Common myeloid progenitor, CD34-positive (primary cell): ENCODE results near the gene EFS.
"Not testable (repeated sequence)": the region's sequence is repeated elsewhere in the genome, so short reads cannot be mapped to it uniquely, and the experiment has no call there.

Experiments used
- CTCF ChIA-PET: fragments of 350-600 bp; sonication (Branson Sonifier 250); formaldehyde crosslinking; loops from one replicate; lab custom pipeline; 2021; ENCODE audit warnings: antibody characterized with exemption; lab: Charles Lee
- POLR2A ChIA-PET: fragments of 350-600 bp; sonication (Branson Sonifier 250); formaldehyde crosslinking; loops from one replicate; lab custom pipeline; 2021; ENCODE audit warnings: antibody characterized with exemption; lab: Charles Lee
- DNase-seq, 3 donors: peaks; one replicate each; pipeline versions ENCODE4 v3.0.0 to v3.0.0-alpha.2; 2013
- H3K27ac ChIP-seq, 2 experiments: 1 replicate in 1 of 2; 2 replicates in 1 of 2; pipeline ENCODE4 v1.7.0; 2013; ENCODE audit warnings: inconsistent platforms in 2 of 2, low read length in 2 of 2, mild to moderate bottlenecking in 2 of 2, low read depth in 1 of 2, moderate library complexity in 1 of 2; ENCODE audit not compliant: severe bottlenecking in 2 of 2, insufficient read depth in 1 of 2, poor library complexity in 1 of 2
- H3K27me3 ChIP-seq, 5 experiments: replicated peaks in 2 of 5; 1 replicate in 3 of 5; 2 replicates in 2 of 5; pipeline versions ENCODE4 v1.6.1 to v1.7.0; 2013; ENCODE audit warnings: low read length in 4 of 5, mild to moderate bottlenecking in 2 of 5, moderate library complexity in 2 of 5, inconsistent platforms in 1 of 5; ENCODE audit not compliant: insufficient read depth in 5 of 5, control insufficient read depth in 4 of 5
- H3K36me3 ChIP-seq, 4 experiments: 1 replicate in 2 of 4; 2 replicates in 2 of 4; pipeline versions ENCODE4 v1.6.1 to v1.7.0; 2013; ENCODE audit warnings: low read length in 3 of 4, control low read depth in 1 of 4, mild to moderate bottlenecking in 1 of 4; ENCODE audit not compliant: control insufficient read depth in 4 of 4, insufficient read depth in 4 of 4
- H3K4me1 ChIP-seq, 4 experiments: 1 replicate in 3 of 4; 2 replicates in 1 of 4; pipeline versions ENCODE4 v1.6.1 to v1.7.1; 2013; ENCODE audit warnings: low read length in 3 of 4, mild to moderate bottlenecking in 3 of 4, control low read depth in 1 of 4, inconsistent platforms in 1 of 4, moderate library complexity in 1 of 4; ENCODE audit not compliant: control insufficient read depth in 4 of 4, insufficient read depth in 4 of 4; ENCODE audit errors: control extremely low read depth in 1 of 4
- H3K4me3 ChIP-seq, 7 experiments: 1 replicate in 4 of 7; 2 replicates in 3 of 7; pipeline versions ENCODE4 v1.5.1 to v1.7.0; 2013; ENCODE audit warnings: mild to moderate bottlenecking in 7 of 7, low read length in 6 of 7, moderate library complexity in 6 of 7, inconsistent platforms in 2 of 7, low read depth in 2 of 7, control low read depth in 1 of 7; ENCODE audit not compliant: insufficient read depth in 4 of 7, control insufficient read depth in 1 of 7; ENCODE audit errors: extremely low read depth in 1 of 7
- H3K9me3 ChIP-seq, 5 experiments: 1 replicate in 4 of 5; 2 replicates in 1 of 5; pipeline versions ENCODE4 v1.6.1 to v1.7.1; 2013; ENCODE audit warnings: low read length in 4 of 5, mild to moderate bottlenecking in 2 of 5, inconsistent platforms in 1 of 5, low read depth in 1 of 5, moderate library complexity in 1 of 5; ENCODE audit not compliant: control insufficient read depth in 4 of 5, insufficient read depth in 2 of 5; ENCODE audit errors: control extremely low read depth in 1 of 5
- WGBS: methylation state at CpG from one replicate; pipeline ENCODE4 v1.1.5; 2013; ENCODE audit not compliant: insufficient coverage; 5-methylcytosine and 5-hydroxymethylcytosine counted together

The EFS gene

GRCh38 chr14:23327947-23328744 is 36.8 kb downstream of the EFS start:
- Histone ChIP-seq H3K4me3 (no peak overlapping the region), H3K27me3 (no peaks in the 10 kb centered on the region), H3K27ac (no peak overlapping the region), H3K36me3 (peaks cover 11 to 26% (median 23%) of the 10 kb centered on the region in 4 experiments), H3K9me3 (no peaks in the 10 kb centered on the region), H3K4me1 (peaks cover 0 to 6% (median 1%) of the 10 kb centered on the region in 4 experiments)
- CTCF ChIA-PET, result interaction anchor here (1.0 to 7.1 kb wide), 11 partner anchors 10 to 119 kb away, joined by 3 to 108 read pairs (median 5); partner anchors contain the start of genes CMTM5 and SLC22A17
- POLR2A ChIA-PET, result interaction anchor here (0.7 kb wide), 1 partner anchor 122 kb away, joined by 3 read pairs; no protein-coding TSS in a partner anchor
- DNase-seq, result peak; percentile 79 to 87 (median 79)
- 78% methylated on average over 3 of the region's 4 CpGs for WGBS

DNA sequence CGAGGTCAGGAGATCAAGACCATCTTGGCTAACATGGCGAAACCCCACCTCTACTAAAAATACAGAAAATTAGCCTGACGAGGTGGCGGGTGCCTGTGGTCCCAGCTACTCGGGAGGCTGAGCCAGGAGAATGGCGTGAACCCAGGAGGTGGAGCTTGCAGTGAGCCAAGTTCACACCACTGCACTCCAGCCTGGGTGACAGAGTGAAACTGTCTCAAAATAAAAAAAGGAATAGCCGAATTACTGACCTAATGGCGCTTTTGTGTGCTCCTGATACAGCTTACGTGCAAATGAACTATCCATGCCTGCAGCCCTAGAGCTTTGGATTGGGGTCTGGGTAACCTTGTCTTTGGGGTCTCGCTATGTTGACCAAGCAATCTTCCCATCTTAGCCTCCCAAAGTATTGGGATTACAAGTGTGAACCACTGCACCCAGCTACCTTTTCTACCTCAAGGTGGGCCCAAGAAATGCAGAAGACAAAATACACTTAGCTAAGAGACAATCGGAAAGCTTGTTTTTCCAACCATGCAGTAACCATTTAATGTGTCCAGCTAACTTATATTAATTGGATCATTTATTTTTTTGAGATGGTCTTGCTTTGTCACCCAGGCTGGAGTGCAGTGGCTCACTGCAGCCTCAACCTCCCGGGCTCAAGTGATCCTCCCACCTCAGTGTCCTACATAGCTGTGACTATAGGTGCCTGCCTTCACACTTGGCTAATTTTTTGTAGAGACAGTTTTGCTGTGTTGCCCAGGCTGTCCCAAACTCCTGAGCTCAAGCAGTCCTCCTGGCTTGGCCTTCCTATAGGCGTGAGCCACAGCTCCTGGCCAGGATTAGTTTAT is 38.3 kb downstream of the EFS start:
- no peak overlapping the region for H3K4me3 ChIP-seq
- ChIA-PET POLR2A (interaction anchor here (0.7 to 1.0 kb wide), 2 partner anchors 26 to 123 kb away, joined by 3 to 5 read pairs; no protein-coding TSS in a partner anchor), CTCF (interaction anchor here (0.9 to 7.1 kb wide), 26 partner anchors 9 to 236 kb away, joined by 3 to 108 read pairs (median 4); partner anchors contain the start of genes BCL2L2, CMTM5 and SLC22A17)
- no peak for DNase-seq
- H3K9me3 ChIP-seq, result no peaks in the 10 kb centered on the region
- H3K4me1 ChIP-seq, result peaks cover 8 to 14% (median 13%) of the 10 kb centered on the region in 4 experiments
- WGBS, result 96% methylated on average over 12 of the region's 13 CpGs
- no peak overlapping the region for H3K27ac ChIP-seq
- peaks cover 13 to 29% (median 25%) of the 10 kb centered on the region in 4 experiments for H3K36me3 ChIP-seq
- no peaks in the 10 kb centered on the region for H3K27me3 ChIP-seq

DNA sequence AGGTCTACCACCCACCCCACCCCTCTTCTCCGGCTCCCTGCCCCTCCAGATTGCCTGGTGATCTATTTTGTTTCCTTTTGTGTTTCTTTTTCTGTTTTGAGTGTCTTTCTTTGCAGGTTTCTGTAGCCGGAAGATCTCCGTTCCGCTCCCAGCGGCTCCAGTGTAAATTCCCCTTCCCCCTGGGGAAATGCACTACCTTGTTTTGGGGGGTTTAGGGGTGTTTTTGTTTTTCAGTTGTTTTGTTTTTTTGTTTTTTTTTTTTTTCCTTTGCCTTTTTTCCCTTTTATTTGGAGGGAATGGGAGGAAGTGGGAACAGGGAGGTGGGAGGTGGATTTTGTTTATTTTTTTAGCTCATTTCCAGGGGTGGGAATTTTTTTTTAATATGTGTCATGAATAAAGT is 39.2 kb downstream of the EFS start:
- POLR2A ChIA-PET, result interaction anchor here (0.6 kb wide), 1 partner anchor 74 kb away, joined by 3 read pairs; no protein-coding TSS in a partner anchor
- no CpG with 5 or more reads among the region's 5 CpGs for WGBS
- CTCF ChIA-PET, result interaction anchor here (1.0 to 7.1 kb wide), 9 partner anchors 17 to 235 kb away, joined by 3 to 108 read pairs (median 7); partner anchors contain the start of genes BCL2L2, CMTM5 and SLC22A17

GRCh38 chr14:23324993-23325392 is 40.0 kb downstream of the EFS start:
- CTCF ChIA-PET, result interaction anchor here (0.7 to 1.6 kb wide), 3 partner anchors 8 to 55 kb away, joined by 3 to 4 read pairs (median 3); no protein-coding TSS in a partner anchor
- no peak overlapping the region for H3K4me3 ChIP-seq
- POLR2A ChIA-PET, result no interaction called here
- H3K9me3 ChIP-seq, result no peaks in the 10 kb centered on the region
- DNase-seq, result no peak
- peaks cover 13 to 29% (median 25%) of the 10 kb centered on the region in 4 experiments for H3K36me3 ChIP-seq
- H3K4me1 ChIP-seq, result peaks cover 8 to 21% (median 20%) of the 10 kb centered on the region in 4 experiments
- H3K27ac ChIP-seq, result no peak overlapping the region
- WGBS, result 92% methylated on average over 2 of the region's 7 CpGs
- no peaks in the 10 kb centered on the region for H3K27me3 ChIP-seq

More for the DNA sequence above, 39.2 kb downstream of the EFS start:
- H3K27ac ChIP-seq, DNase-seq, H3K27me3 ChIP-seq, H3K9me3 ChIP-seq, H3K4me3 ChIP-seq: not testable (repeated sequence)
- Histone ChIP-seq H3K4me1 (peaks cover 8 to 14% (median 13%) of the 10 kb centered on the region in 4 experiments), H3K36me3 (peaks cover 13 to 29% (median 25%) of the 10 kb centered on the region in 4 experiments)

DNA sequence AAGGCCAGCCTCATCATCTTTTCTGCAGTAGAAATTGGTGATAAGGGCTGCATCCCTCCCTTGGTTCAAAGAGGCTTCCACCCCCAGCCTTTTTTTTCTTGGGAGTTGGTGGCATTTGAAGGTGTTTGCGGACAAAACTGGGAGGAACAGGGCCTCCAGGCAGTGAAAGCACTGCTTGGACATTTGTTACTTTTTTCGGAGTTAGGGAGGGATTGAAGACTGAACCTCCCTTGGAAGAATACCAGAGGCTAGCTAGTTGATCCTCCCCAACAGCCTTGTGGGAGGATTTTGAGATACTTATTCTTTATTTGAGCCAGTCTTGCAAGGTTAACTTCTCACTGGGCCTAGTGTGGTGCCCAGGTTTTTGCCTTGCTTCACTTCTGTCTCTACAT is 40.5 kb downstream of the EFS start:
- Histone ChIP-seq H3K9me3 (no peaks in the 10 kb centered on the region), H3K4me3 (no peak overlapping the region), H3K27ac (no peak overlapping the region), H3K36me3 (peaks cover 13 to 29% (median 25%) of the 10 kb centered on the region in 4 experiments), H3K27me3 (no peaks in the 10 kb centered on the region), H3K4me1 (peaks cover 8 to 25% (median 22%) of the 10 kb centered on the region in 4 experiments)
- no peak for DNase-seq
- WGBS, result 100% methylated on average over 2 of the region's 2 CpGs
- ChIA-PET POLR2A (no interaction called here), CTCF (interaction anchor here (0.7 to 1.6 kb wide), 4 partner anchors 9 to 55 kb away, joined by 3 to 4 read pairs (median 3); no protein-coding TSS in a partner anchor)

DNA sequence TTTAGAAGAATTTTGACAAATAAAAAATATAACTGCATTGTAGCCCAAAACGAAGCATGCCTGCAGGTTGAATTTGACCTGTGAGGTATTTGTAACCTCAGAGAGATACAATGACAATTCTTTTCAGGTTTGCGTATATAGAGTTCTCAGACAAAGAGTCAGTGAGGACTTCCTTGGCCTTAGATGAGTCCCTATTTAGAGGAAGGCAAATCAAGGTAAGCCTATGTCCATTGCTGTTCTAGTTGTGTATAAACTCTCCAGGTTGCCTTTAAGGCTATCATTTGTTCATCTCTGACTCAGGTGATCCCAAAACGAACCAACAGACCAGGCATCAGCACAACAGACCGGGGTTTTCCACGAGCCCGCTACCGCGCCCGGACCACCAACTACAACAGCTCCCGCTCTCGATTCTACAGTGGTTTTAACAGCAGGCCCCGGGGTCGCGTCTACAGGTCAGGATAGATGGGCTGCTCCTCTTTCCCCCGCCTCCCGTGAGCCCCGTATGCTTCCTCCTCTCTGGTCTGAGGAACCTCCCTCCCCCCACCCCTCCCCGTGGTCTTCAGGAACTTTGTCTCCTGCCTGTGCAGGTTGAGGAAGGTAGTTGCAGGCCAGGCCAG is 41.0 kb downstream of the EFS start:
- peaks cover 8 to 25% (median 22%) of the 10 kb centered on the region in 4 experiments for H3K4me1 ChIP-seq
- H3K27ac ChIP-seq, result no peak overlapping the region
- DNase-seq, result no peak
- H3K4me3 ChIP-seq, result no peak overlapping the region
- POLR2A ChIA-PET, result no interaction called here
- WGBS, result 91% methylated on average over 14 of the region's 18 CpGs
- CTCF ChIA-PET, result interaction anchor here (1.1 to 9.1 kb wide), 6 partner anchors 9 to 236 kb away, joined by 3 to 177 read pairs (median 4); partner anchors contain the start of genes BCL2L2 and PPP1R3E
- no peaks in the 10 kb centered on the region for H3K9me3 ChIP-seq
- no peaks in the 10 kb centered on the region for H3K27me3 ChIP-seq
- peaks cover 13 to 29% (median 25%) of the 10 kb centered on the region in 4 experiments for H3K36me3 ChIP-seq
